H9 (cell line): ENCODE results near the gene GALNT2. TPM values are rescaled to one million over a fixed set of nuclear protein-coding genes. Genes with fewer than 3 reads are reported as not detected.

Source experiments
- DNase-seq: peaks from one replicate; pipeline ENCODE4 v3.0.0-alpha.2; 2017
- H2AFZ ChIP-seq: one replicate; pipeline ENCODE4 v1.6.1; 2013; ENCODE audit warnings: mild to moderate bottlenecking, low read length, control low read depth, moderate library complexity
- H2AK5ac ChIP-seq: 2 replicates; pipeline ENCODE4 v1.6.1; 2013; ENCODE audit warnings: low read length, control low read depth, mixed read lengths; ENCODE audit not compliant: insufficient read length
- H2BK120ac ChIP-seq: one replicate; pipeline ENCODE4 v1.6.1; 2013; ENCODE audit warnings: low read depth, mild to moderate bottlenecking, low read length, control low read depth, inconsistent platforms; ENCODE audit not compliant: poor library complexity, severe bottlenecking
- H2BK12ac ChIP-seq: 2 replicates; pipeline ENCODE4 v1.6.1; 2013; ENCODE audit warnings: low read length, control low read depth, mixed read lengths, low read depth; ENCODE audit not compliant: insufficient read length
- H2BK15ac ChIP-seq: 2 replicates; pipeline ENCODE4 v1.6.1; 2013; ENCODE audit warnings: low read depth, low read length, control low read depth
- H2BK20ac ChIP-seq: one replicate; pipeline ENCODE4 v1.6.1; 2013; ENCODE audit warnings: low read depth, mild to moderate bottlenecking, low read length, control low read depth, inconsistent platforms; ENCODE audit not compliant: poor library complexity, severe bottlenecking
- H2BK5ac ChIP-seq: 2 replicates; pipeline ENCODE4 v1.6.1; 2013; ENCODE audit warnings: low read length, control low read depth, mixed read lengths; ENCODE audit not compliant: insufficient read length
- H3K14ac ChIP-seq: 2 replicates; pipeline ENCODE4 v1.6.1; 2013; ENCODE audit warnings: low read length, control low read depth; ENCODE audit not compliant: insufficient read depth
- H3K18ac ChIP-seq: 2 replicates; pipeline ENCODE4 v1.6.1; 2013; ENCODE audit warnings: low read depth, mild to moderate bottlenecking, mixed read lengths, low read length, control low read depth; ENCODE audit not compliant: insufficient read length
- H3K23ac ChIP-seq: 2 replicates; pipeline ENCODE4 v1.6.1; 2013; ENCODE audit warnings: low read length, control low read depth, mixed read lengths, low read depth; ENCODE audit not compliant: insufficient read length
- H3K23me2 ChIP-seq: 2 replicates; pipeline ENCODE4 v1.6.1; 2013; ENCODE audit warnings: low read depth, mild to moderate bottlenecking, mixed read lengths, low read length, control low read depth; ENCODE audit not compliant: insufficient read length, poor library complexity, severe bottlenecking
- H3K27ac ChIP-seq: 2 replicates; pipeline ENCODE4 v1.5.1; 2013; ENCODE audit warnings: low read length, control low read depth, mixed read lengths, low read depth; ENCODE audit not compliant: insufficient read length
- H3K27me3 ChIP-seq: 2 replicates; pipeline ENCODE4 v1.6.1; 2013; ENCODE audit warnings: low read length, control low read depth, inconsistent platforms; ENCODE audit not compliant: insufficient read depth
- H3K4ac ChIP-seq: 2 replicates; pipeline ENCODE4 v1.6.1; 2013; ENCODE audit warnings: low read depth, mild to moderate bottlenecking, control low read depth, inconsistent platforms, low read length, moderate library complexity
- H3K4me1 ChIP-seq: 2 replicates; pipeline ENCODE4 v1.6.1; 2013; ENCODE audit warnings: low read length, control low read depth, inconsistent platforms; ENCODE audit not compliant: insufficient read depth
- H3K4me2 ChIP-seq: 2 replicates; pipeline ENCODE4 v1.6.1; 2013; ENCODE audit warnings: low read length, control low read depth, mixed read lengths; ENCODE audit not compliant: insufficient read length, insufficient read depth
- H3K56ac ChIP-seq: 2 replicates; pipeline ENCODE4 v1.6.1; 2013; ENCODE audit warnings: low read depth, mild to moderate bottlenecking, mixed read lengths, low read length, control low read depth; ENCODE audit not compliant: insufficient read length
- H3K79me1 ChIP-seq: 2 replicates; pipeline ENCODE4 v1.6.1; 2013; ENCODE audit warnings: low read depth, mild to moderate bottlenecking, moderate library complexity, low read length, control low read depth, inconsistent platforms; ENCODE audit not compliant: insufficient read depth, poor library complexity, severe bottlenecking
- H3K79me2 ChIP-seq: 2 replicates; pipeline ENCODE4 v1.6.1; 2013; ENCODE audit warnings: low read length, control low read depth, inconsistent platforms; ENCODE audit not compliant: insufficient read depth
- H3K9ac ChIP-seq: 2 replicates; pipeline ENCODE4 v1.6.1; 2013; ENCODE audit warnings: low read length, control low read depth, mixed read lengths; ENCODE audit not compliant: insufficient read length; ENCODE audit errors: extremely low read depth
- H3K9me3 ChIP-seq: one replicate; pipeline ENCODE4 v1.6.1; 2013; ENCODE audit warnings: low read depth, low read length, inconsistent platforms; ENCODE audit not compliant: control insufficient read depth
- H3T11ph ChIP-seq: one replicate; pipeline ENCODE4 v1.6.1; 2013; ENCODE audit warnings: mild to moderate bottlenecking, low read length, control low read depth, inconsistent platforms
- H4K20me1 ChIP-seq: one replicate; pipeline ENCODE4 v1.6.1; 2013; ENCODE audit not compliant: control insufficient read depth, insufficient read length, insufficient read depth
- H4K5ac ChIP-seq: 2 replicates; pipeline ENCODE4 v1.6.1; 2013; ENCODE audit warnings: low read depth, mild to moderate bottlenecking, mixed read lengths, low read length, control low read depth; ENCODE audit not compliant: insufficient read length
- H4K8ac ChIP-seq: replicated peaks from 2 replicates; pipeline ENCODE4 v1.6.1; 2013; ENCODE audit warnings: low read length, control low read depth, mixed read lengths, low read depth; ENCODE audit not compliant: insufficient read length
- H4K91ac ChIP-seq: 2 replicates; pipeline ENCODE4 v1.6.1; 2013; ENCODE audit warnings: low read depth, mild to moderate bottlenecking, moderate library complexity, mixed read lengths, low read length, control low read depth; ENCODE audit not compliant: insufficient read length
- H3K27ac Mint-ChIP-seq, 3 experiments: 2 replicates in 2 of 3; 3 replicates in 1 of 3; pipeline ENCODE4 v1.8.0; 2020 to 2021; ENCODE audit warnings: mixed read lengths in 3 of 3, mild to moderate bottlenecking in 1 of 3, moderate library complexity in 1 of 3
- H3K27me3 Mint-ChIP-seq: 2 replicates; pipeline ENCODE4 v1.8.0; 2021; ENCODE audit warnings: low read depth, mild to moderate bottlenecking, moderate library complexity, mixed read lengths
- H3K36me3 Mint-ChIP-seq, 3 experiments: 2 replicates in 2 of 3; 3 replicates in 1 of 3; pipeline ENCODE4 v1.8.0; 2020 to 2021; ENCODE audit warnings: low read depth in 3 of 3, mixed read lengths in 3 of 3; ENCODE audit not compliant: insufficient read depth in 1 of 3
- H3K4me1 Mint-ChIP-seq, 2 experiments: 2 replicates each; pipeline ENCODE4 v1.8.0; 2020; ENCODE audit warnings: mixed read lengths in 2 of 2
- H3K4me3 Mint-ChIP-seq, 2 experiments: 2 replicates in 1 of 2; 3 replicates in 1 of 2; pipeline ENCODE4 v1.8.0; 2020 to 2021; ENCODE audit warnings: mild to moderate bottlenecking in 2 of 2, mixed read lengths in 2 of 2, moderate library complexity in 1 of 2
- H3K9me3 Mint-ChIP-seq, 2 experiments: 2 replicates in 1 of 2; 3 replicates in 1 of 2; pipeline ENCODE4 v1.8.0; 2020; ENCODE audit warnings: mild to moderate bottlenecking in 2 of 2, mixed read lengths in 2 of 2, moderate library complexity in 1 of 2
- CTCF ChIP-seq: fragments of 200-600 bp; sonication (generic); conservative IDR thresholded peaks from 3 replicates; pipeline ENCODE4 v1.8.0; 2021; ENCODE audit warnings: antibody characterized with exemption, mild to moderate bottlenecking
- WGBS: extraction: QIAGEN DNeasy Blood & Tissue Kit; methylation state at CpG from one replicate; pipeline ENCODE4 v1.1.7; 2013; ENCODE audit warnings: missing lambda C conversion rate, low lambda C conversion rate, mixed read lengths; ENCODE audit not compliant: insufficient read length; ENCODE audit errors: extremely low coverage; 5-methylcytosine and 5-hydroxymethylcytosine counted together
- total RNA-seq: library from RNA; stranded (reverse); gene quantifications from 2 replicates; pipeline ENCODE4 v1.2.1, GENCODE V29; 2021

The GALNT2 gene
- total RNA-seq, 1 experiment from 2014 or later, result 57.6 TPM

DNA sequence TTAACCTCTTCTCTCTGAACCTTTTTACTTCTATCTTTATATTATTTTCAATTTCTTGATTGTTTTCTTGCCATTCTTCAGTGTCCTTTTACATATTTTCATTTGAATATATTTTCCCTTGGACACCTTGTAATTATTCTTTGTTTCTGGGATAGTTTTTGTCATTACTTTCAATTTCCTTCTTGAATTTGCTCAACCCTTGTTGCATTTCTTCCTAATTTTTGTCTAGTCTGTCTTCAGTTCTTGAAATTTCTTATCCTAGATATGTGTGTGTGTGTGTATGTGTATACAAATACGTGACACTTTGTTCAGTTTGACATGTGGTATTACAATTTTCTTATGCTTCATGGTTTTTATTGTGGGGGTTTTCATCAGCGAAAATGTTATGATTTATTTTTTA lies 1.9 kb upstream of the GALNT2 start:
- H3K23me2 ChIP-seq, result peaks cover 18% of the 10 kb centered on the region
- no peaks in the 10 kb centered on the region for H3K9me3 ChIP-seq
- no peak overlapping the region for H3K14ac ChIP-seq
- H4K8ac ChIP-seq, result no peak overlapping the region
- H3T11ph ChIP-seq, result no peak overlapping the region
- H3K4ac ChIP-seq, result no peak overlapping the region
- no peak overlapping the region for H4K5ac ChIP-seq
- no peak for TF ChIP-seq CTCF
- no peak overlapping the region for H2BK12ac ChIP-seq
- H2AFZ ChIP-seq, result no peak overlapping the region
- H3K27me3 Mint-ChIP-seq, result peaks cover 13% of the 10 kb centered on the region
- H2AK5ac ChIP-seq, result no peak overlapping the region
- H3K27me3 ChIP-seq, result peaks cover 5% of the 10 kb centered on the region; the same call in 1 of the 2 replicates
- no CpG with 5 or more reads among the region's 2 CpGs for WGBS
- H2BK20ac ChIP-seq, result no peak overlapping the region
- H3K4me2 ChIP-seq, result no peak overlapping the region
- H3K27ac Mint-ChIP-seq, result no peak overlapping the region
- no peak overlapping the region for H3K27ac ChIP-seq
- H3K4me1 Mint-ChIP-seq, result peaks cover 21 to 26% of the 10 kb centered on the region in 2 experiments
- H4K91ac ChIP-seq, result no peak overlapping the region
- no peaks in the 10 kb centered on the region for H4K20me1 ChIP-seq
- H3K4me1 ChIP-seq, result peaks cover 6% of the 10 kb centered on the region
- H2BK5ac ChIP-seq, result no peak overlapping the region
- no peak overlapping the region for H3K9ac ChIP-seq
- H3K23ac ChIP-seq, result no peak overlapping the region
- H3K79me1 ChIP-seq, result no peaks in the 10 kb centered on the region
- H3K4me3 Mint-ChIP-seq, result no peak overlapping the region
- no peak overlapping the region for H3K18ac ChIP-seq
- H3K36me3 Mint-ChIP-seq, result peaks cover 0 to 17% (median 0%) of the 10 kb centered on the region in 3 experiments; a peak in 4 of 7 replicates
- no peak overlapping the region for H2BK120ac ChIP-seq
- no peak for DNase-seq
- no peak overlapping the region for H3K56ac ChIP-seq
- H3K79me2 ChIP-seq, result peaks cover 10% of the 10 kb centered on the region; the same call in 1 of the 2 replicates
- no peak overlapping the region for H2BK15ac ChIP-seq
- H3K9me3 Mint-ChIP-seq, result peaks cover 16 to 18% of the 10 kb centered on the region in 2 experiments
